ENCODE data around the gene ZBTB48. TPM values are rescaled to one million over a fixed set of nuclear protein-coding genes. Genes with fewer than 3 reads are reported as not detected.
"Not testable (repeated sequence)": the region's sequence is repeated elsewhere in the genome, so short reads cannot be mapped to it uniquely, and the experiment has no call there.

ZBTB48 gene
- polyA plus RNA-seq (2014; cell fraction: cytosol; rRNA removed): 15.2 and 15.9 TPM in 2 replicates
- polyA plus RNA-seq (2014; cell fraction: nucleus; rRNA removed): 47.5 and 55.6 TPM in 2 replicates

DNA sequence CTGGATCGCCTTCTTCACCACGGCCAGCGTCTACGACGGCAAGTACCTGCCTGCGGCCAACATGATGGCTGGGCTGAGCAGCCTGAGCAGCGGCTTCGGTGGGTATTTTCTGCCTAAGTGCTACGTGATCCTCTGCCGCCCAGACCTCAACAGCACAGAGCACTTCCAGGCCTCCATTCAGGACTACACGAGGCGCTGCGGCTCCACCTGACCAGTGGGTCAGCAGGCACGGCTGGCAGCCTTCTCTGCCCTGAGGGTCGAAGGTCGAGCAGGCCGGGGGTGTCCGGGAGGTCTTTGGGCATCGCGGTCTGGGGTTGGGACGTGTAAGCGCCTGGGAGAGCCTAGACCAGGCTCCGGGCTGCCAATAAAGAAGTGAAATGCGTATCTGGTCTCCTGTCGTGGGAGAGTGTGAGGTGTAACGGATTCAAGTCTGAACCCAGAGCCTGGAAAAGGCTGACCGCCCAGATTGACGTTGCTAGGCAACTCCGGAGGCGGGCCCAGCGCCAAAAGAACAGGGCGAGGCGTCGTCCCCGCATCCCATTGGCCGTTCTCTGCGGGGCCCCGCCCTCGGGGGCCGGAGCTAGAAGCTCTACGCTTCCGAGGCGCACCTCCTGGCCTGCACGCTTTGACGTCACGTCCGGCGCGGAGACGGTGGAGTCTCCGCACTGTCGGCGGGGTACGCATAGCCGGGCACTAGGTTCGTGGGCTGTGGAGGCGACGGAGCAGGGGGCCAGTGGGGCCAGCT lies at the start of gene ZBTB48:
Gene ZBTB48, plus strand, starts transcription at position 621 of the 745 bp plus-strand sequence. CDS start 616 bp downstream, outside the sequence.
- DNase-seq (ENCODE audit: low spot score): peak; percentile 92

- DNase-seq (ENCODE audit: low spot score): no peak
These were observed 49.2 kb upstream of the ZBTB48 start for GRCh38 chr1:6530504-6531160.

DNA sequence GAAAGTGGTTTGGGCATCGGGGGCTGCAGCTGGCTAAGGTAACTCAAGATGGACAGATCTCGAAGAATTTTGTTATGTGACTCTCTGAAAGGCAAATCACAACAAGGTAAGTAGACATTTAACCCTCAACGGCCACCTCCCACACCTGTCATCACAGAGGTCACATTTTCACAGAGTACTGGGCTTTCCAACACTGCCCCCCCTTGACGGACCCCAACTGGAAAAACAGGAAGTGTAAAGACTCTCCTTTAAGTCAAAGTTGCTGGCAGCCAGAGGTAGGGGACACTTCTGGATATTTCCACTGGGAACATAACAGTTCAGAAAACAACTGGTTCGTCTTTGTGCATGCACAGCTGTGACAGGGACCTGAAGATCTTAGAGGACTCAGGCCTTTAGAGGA lies 47.8 kb upstream of the ZBTB48 start:
- DNase-seq (ENCODE audit: low spot score): no peak

DNA sequence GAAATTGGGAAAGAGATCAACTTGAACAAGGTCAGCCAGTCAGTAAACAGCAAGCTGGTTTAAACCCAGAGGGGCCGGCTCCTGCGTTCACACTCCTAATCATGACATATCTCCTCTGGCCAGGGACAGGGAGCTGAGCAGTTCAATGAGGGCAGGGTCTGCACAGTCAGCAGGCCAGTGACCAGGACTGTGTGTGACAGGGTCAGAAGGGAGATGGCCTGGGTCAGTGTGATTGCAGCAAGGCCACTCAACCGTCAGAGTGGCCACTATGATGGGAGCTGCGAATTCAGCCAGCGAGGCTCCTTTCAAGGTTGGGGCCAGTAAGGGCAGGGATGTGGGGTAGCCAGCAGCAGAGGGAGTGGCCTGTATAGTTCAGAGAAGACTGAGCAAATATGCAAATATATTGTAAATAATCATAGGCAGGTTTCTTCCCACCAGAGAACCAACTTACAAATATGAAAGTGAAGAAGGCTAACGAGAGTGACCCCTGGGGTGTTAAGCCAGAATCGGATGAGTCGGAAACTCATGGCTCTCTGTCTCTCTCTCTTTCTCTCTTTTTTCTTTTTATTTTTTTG lies 45.5 kb upstream of the ZBTB48 start:
- DNase-seq (ENCODE audit: low spot score): no peak

DNA sequence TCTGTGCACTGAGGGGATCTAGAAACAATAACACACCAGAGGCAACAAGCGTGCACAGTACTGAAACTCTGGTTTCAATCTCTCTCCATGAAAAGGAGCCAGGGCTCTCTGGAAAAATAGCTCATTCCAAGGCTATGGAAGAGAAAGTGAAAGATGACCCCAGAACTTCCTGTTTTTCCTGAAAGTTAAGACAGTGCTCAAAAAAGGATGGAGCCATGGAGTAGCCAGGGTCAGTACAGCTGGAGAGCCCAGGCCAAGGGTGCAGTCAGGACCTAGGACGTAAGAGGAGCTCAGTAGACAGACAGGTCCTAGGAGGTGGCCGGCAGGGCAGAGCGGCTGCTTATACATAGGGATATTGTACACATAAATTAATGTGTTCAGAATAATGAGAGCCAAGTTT lies 44.6 kb upstream of the ZBTB48 start:
- no peak for DNase-seq (ENCODE audit: low spot score)

DNA sequence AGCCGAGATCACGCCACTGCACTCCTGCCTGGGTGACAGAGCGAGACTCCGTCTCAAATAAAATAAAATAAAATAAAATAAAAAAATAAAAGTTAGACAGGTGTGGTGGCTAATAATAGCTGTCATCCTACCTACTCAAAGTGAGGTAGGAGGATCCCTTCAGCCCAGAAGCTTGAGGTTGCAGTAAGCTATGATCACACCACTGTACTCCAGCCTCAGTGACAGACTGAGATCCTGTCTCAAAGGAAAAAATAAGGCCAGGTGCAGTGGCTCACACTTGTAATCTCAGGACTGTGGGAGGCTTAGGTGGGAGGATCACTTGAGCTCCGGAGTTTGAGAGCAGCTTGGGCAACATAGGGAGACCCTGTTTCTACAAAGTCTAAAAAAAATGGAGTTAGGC lies 43.5 kb upstream of the ZBTB48 start:
- DNase-seq (ENCODE audit: low spot score): no peak

GRCh38 chr1:6538956-6539355 lies 40.8 kb upstream of the ZBTB48 start:
- no peak for DNase-seq (ENCODE audit: low spot score)

- DNase-seq (ENCODE audit: low spot score): no peak
These were observed 35.0 kb upstream of the ZBTB48 start for GRCh38 chr1:6544831-6545230.

- DNase-seq (ENCODE audit: low spot score): no peak
These were observed 34.3 kb upstream of the ZBTB48 start for GRCh38 chr1:6545276-6546112.

DNA sequence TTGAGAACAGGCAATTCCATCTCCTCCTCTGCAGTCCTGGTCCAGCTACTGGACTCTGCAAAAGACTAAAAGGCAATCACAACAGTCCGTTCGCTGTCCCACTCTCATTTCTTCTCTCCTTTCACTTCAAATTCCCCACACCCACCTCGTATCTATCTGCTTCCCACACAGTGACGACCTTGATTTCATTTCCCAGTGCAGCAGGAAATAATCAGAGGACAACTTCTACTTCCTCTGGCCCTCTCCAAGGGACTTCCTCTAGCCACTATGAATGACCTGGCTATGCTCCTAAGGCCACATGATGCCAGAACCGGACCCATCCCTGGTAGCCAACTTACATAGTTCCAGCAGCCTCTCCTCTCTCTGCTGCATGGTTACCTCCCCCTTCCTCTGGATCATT lies 33.5 kb upstream of the ZBTB48 start:
- DNase-seq (ENCODE audit: low spot score): no peak

DNA sequence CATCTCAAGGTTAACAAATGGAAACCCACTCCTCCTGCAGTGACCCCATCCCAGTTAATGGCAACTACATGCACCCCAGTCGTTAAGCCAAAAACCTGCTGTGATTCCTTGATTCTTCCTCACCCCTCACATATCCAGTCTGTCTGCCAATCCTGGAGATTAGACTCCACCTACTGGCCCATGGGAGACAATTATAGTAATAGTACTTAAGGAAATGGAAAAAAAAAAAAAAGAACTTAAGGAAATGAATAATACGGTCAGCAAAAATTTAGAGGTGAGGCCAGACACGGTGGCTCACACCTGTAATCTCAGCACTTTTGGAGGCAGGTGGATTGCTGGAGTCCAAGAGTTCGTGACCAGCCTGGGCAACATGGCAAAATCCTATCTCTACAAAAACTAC lies 32.5 kb upstream of the ZBTB48 start:
- no peak for DNase-seq (ENCODE audit: low spot score)

DNA sequence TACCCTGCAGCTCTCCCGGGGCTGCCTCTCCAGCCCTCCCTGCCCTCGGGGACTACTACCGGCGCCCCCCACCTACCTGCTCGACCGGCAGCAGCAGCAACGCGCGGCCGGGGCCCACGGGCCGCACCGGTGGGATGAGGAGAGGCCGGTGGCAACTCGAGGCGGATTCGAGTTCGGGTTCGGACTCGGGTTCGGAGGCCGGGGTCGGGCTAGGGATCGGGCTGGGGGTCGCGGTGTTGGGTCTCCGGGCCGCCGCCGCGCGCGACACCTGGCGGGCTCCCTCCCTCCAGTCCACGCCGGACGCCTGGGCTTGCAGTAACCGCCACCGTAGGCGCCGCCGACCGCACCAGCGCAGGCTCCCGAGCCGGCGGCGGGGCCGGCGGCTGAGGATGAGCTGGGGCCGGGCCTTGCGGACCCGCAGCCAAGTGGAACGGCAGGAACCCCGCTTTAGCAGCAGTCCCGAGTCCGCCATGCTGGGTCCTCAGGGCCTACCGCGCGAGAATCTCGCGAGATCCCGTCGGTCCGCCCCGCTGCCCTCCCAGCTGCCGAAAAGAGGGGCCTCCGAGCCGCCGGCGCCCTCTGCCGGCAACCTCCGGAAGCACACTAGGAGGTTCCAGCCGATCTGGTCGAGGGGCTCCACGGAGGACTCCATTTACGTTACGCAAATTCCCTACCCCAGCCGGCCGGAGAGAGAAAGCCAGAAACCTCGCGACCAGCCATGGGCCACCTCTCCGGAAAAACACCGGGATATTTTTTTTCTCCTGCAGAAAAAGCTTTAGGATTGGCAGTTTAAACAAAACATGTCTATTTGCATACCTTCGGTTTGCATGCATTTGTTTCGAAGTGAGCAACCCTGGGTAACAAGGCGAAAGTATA lies 25.5 kb upstream of the ZBTB48 start, which contains the start of gene NOL9:
Gene NOL9, minus strand, starts transcription at position 483 of the 876 bp plus-strand sequence. Its CDS starts 11 bp downstream, at position 472.
- peak; percentile 84 for DNase-seq (ENCODE audit: low spot score)

DNA sequence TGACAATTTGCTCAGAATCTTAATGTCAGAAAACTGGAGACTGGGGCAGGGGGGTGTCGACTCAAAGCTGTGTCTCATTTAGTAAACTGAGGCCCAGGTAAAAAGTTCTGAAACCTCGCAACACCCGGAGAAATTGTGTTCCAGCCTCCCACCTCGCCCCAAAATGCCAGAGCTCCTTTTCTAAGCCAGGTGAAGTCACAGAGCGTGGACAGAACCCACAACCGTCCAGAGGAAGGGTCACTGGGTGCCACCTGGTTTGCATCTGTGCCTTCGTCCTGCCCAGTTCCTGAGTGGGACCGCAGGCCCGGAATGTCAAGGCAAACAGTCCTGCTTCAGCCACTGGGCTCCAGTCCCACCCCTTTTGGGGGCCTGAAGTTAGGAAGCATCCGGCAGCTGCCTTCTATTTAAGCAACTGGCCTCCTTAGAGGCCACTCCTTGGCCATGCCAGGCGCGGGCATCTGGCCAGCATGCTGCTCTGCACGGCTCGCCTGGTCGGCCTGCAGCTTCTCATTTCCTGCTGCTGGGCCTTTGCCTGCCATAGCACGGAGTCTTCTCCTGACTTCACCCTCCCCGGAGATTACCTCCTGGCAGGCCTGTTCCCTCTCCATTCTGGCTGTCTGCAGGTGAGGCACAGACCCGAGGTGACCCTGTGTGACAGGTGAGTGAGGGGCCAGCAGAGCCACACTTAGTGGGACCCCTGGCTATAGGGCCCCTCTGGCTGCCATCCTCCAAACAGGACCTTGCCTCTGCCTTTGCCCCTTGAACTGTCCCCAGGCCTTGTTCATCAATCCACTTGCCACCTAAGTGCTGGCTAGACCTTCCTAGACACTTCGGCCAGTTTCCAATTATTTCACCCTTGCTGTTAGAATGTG lies 24.7 kb upstream of the ZBTB48 start, which contains the start of gene TAS1R1:
Gene TAS1R1, plus strand, starts transcription at position 401 of the 872 bp plus-strand sequence. Its CDS starts 67 bp downstream, at position 468.
- DNase-seq (ENCODE audit: low spot score): no peak

DNA sequence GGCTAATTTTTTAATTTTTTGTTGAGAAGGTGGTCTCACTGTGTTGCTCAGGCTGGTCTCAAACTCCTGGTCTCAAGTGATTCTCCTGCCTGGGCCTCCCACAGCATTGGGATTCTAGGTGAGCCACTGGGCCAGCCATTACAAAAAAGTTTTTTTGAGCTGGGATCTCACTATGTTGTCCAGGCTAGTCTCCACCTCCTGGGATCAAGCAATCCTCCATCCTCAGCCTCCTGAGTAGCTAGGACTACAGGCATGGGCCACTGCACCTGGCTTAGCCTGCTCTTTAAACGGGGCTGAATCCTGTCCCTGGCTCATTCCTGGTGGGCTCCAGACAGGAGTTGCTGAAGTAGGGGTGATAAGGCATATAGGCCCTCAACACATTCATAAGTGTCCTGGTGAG lies 22.2 kb upstream of the ZBTB48 start:
- no peak for DNase-seq (ENCODE audit: low spot score)

GRCh38 chr1:6559161-6559560 lies 20.6 kb upstream of the ZBTB48 start:
- not testable (repeated sequence) for DNase-seq (ENCODE audit: low spot score)

- no peak for DNase-seq (ENCODE audit: low spot score)
These were observed 19.5 kb upstream of the ZBTB48 start for GRCh38 chr1:6560267-6560666.

- DNase-seq (ENCODE audit: low spot score): no peak
These were observed 10.8 kb upstream of the ZBTB48 start for GRCh38 chr1:6569033-6569432.

DNA sequence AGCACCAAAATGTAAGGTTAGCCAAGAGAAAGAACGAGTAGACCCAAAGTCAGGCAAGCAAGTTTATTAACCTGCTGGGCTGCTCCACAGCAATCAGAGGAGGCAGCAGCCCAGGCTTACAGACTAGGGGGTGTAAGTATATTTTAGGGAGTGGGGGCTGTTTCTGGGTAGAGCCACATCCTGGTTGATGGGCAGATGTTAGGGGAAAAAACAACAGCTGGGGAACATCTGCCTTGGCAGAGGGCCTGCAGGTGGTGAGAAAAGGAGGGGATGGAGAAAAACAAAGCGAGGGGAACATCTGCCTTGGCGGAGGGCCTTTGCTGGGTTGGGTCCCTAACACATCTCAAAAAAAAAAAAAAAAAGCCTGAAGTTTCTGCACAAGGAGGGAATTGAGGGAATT lies 9.7 kb upstream of the ZBTB48 start:
- no peak for DNase-seq (ENCODE audit: low spot score)

DNA sequence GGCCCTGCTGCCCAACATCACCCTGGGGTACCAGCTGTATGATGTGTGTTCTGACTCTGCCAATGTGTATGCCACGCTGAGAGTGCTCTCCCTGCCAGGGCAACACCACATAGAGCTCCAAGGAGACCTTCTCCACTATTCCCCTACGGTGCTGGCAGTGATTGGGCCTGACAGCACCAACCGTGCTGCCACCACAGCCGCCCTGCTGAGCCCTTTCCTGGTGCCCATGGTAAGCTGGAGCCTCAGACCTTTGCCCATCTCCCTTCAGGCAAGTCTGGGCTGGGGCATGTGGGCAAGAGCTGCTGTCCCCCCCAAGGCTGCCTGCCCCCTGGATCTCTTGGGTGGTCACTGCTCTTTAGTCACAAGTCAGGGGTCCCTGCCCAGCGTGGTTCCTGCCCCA lies 8.8 kb upstream of the ZBTB48 start:
- DNase-seq (ENCODE audit: low spot score): no peak

Measured in SK-N-DZ (cell line).